ENCODE data around the gene CNTNAP2. TPM values are rescaled to one million over a fixed set of nuclear protein-coding genes. Genes with fewer than 3 reads are reported as not detected.

CNTNAP2 gene
- total RNA-seq: 0.59 TPM
- long read RNA-seq: 0 reads

GRCh38 chr7:146116521-146117222, at the start of gene CNTNAP2:
CNTNAP2 (plus strand) TSS chr7:146116801; CDS start chr7:146116877, 76 bp downstream.
- Histone ChIP-seq H3K9me3 (no peaks in the 10 kb centered on the region), H3K36me3 (no peaks in the 10 kb centered on the region), H3K4me3 (peak within 1 kb of the TSS; percentile 43), H3K27me3 (ENCODE audit: low read depth) (peaks cover 36% of the 10 kb centered on the region), H3K27ac (no peak within 1 kb of the TSS), H3K4me1 (peaks cover 12% of the 10 kb centered on the region)
- TF ChIP-seq CTCF (IDR thresholded peaks at IDR 0.05): no peak
- intact Hi-C loops (cut with DNase I): no loop called here
- ATAC-seq: peak; percentile 12 to 23
- DNase-seq: no peak

- no peak for DNase-seq
Observed at GRCh38 chr7:146067880-146068279, 48.7 kb upstream of the CNTNAP2 start.

GRCh38 chr7:146074195-146074765, 42.3 kb upstream of the CNTNAP2 start:
- TF ChIP-seq CTCF (IDR thresholded peaks at IDR 0.05): no peak
- no peaks in the 10 kb centered on the region for H3K27me3 ChIP-seq (ENCODE audit: low read depth)
- DNase-seq: no peak
- H3K36me3 ChIP-seq: no peaks in the 10 kb centered on the region
- H3K9me3 ChIP-seq: no peaks in the 10 kb centered on the region
- H3K27ac ChIP-seq: no peak overlapping the region
- intact Hi-C loops (cut with DNase I): no loop called here
- no peak for ATAC-seq
- no peaks in the 10 kb centered on the region for H3K4me1 ChIP-seq
- H3K4me3 ChIP-seq: no peak overlapping the region

More at GRCh38 chr7:146067880-146068279, 48.7 kb upstream of the CNTNAP2 start:
- no peaks in the 10 kb centered on the region for H3K36me3 ChIP-seq
- no peak for TF ChIP-seq CTCF (IDR thresholded peaks at IDR 0.05)
- H3K27ac ChIP-seq: no peak overlapping the region
- intact Hi-C loops (cut with DNase I): no loop called here
- no peaks in the 10 kb centered on the region for H3K9me3 ChIP-seq
- no peak overlapping the region for H3K4me3 ChIP-seq
- no peak for ATAC-seq
- no peaks in the 10 kb centered on the region for H3K4me1 ChIP-seq
- no peaks in the 10 kb centered on the region for H3K27me3 ChIP-seq (ENCODE audit: low read depth)

- intact Hi-C loops (cut with DNase I): no loop called here
- TF ChIP-seq CTCF (IDR thresholded peaks at IDR 0.05): no peak
- ATAC-seq: no peak
- no peak overlapping the region for H3K4me3 ChIP-seq
- H3K27me3 ChIP-seq (ENCODE audit: low read depth): no peaks in the 10 kb centered on the region
- H3K9me3 ChIP-seq: no peaks in the 10 kb centered on the region
- no peaks in the 10 kb centered on the region for H3K36me3 ChIP-seq
- no peak for DNase-seq
- H3K27ac ChIP-seq: no peak overlapping the region
- no peaks in the 10 kb centered on the region for H3K4me1 ChIP-seq
Observed at GRCh38 chr7:146076344-146076743, 40.3 kb upstream of the CNTNAP2 start.

DNA sequence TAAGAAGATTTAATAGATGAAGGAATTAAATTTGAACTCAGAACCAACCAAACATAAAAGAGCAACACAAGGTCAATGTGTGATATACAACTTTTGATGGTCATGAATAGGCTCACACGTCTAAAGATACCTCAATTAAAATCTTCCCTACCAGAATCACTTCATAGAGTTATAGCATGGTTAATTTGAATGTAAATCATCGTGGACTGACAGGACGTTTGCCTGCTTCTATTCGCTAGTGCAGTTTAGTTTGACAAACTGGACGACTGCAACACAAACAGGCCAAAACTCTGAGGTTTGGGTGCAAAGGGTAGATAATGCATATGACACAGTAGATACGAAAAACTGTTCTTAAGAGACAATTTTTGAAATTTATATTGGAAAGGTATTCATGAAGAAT, 32.5 kb upstream of the CNTNAP2 start:
- no peak for TF ChIP-seq CTCF (IDR thresholded peaks at IDR 0.05)
- H3K4me3 ChIP-seq: no peak overlapping the region
- no peaks in the 10 kb centered on the region for H3K36me3 ChIP-seq
- no peak overlapping the region for H3K27ac ChIP-seq
- no peaks in the 10 kb centered on the region for H3K4me1 ChIP-seq
- H3K9me3 ChIP-seq: no peaks in the 10 kb centered on the region
- ATAC-seq (no peak), DNase-seq (no peak)
- intact Hi-C loops (cut with DNase I): loop anchor here (10.0 kb wide), 1 partner anchor 1049 kb away; no protein-coding TSS in a partner anchor
- no peaks in the 10 kb centered on the region for H3K27me3 ChIP-seq (ENCODE audit: low read depth)

Data from lower lobe of right lung (tissue), 2 donors.